Loucy (cell line): ENCODE results near the gene TBX5.

ENCODE experiments used
- CTCF ChIP-seq: fragments of 200-600 bp; sonication (generic); conservative IDR thresholded peaks from 2 replicates; pipeline ENCODE4 v1.5.1; 2014; ENCODE audit warnings: mild to moderate bottlenecking, antibody characterized with exemption, low read length
- EZH2phosphoT487 ChIP-seq: fragments of 200-600 bp; IDR thresholded peaks from 2 replicates; pipeline ENCODE4 v1.6.1; 2018; ENCODE audit warnings: antibody characterized with exemption, mild to moderate bottlenecking, moderate library complexity, borderline replicate concordance

GRCh38 chr12:114403690-114404066 lies 2.3 kb downstream of the TBX5 start:
- no peak for TF ChIP-seq CTCF
- TF ChIP-seq EZH2phosphoT487: no peak
